Cortex of kidney (tissue), 1 donor: ENCODE results near the gene DHDH.
"Not testable (repeated sequence)": the region's sequence is repeated elsewhere in the genome, so short reads cannot be mapped to it uniquely, and the experiment has no call there.

ENCODE experiments used
- DNase-seq: peaks from one replicate; lab custom pipeline; 2025; lab: John Stamatoyannopoulos, UW

DHDH gene

GRCh38 chr19:48918071-48918470 is 15.4 kb upstream of the DHDH start:
- DNase-seq = no peak

- DNase-seq = no peak
These were observed 14.7 kb upstream of the DHDH start for GRCh38 chr19:48918801-48919247.

- DNase-seq = not testable (repeated sequence)
These were observed 14.2 kb upstream of the DHDH start for GRCh38 chr19:48919271-48919670.

GRCh38 chr19:48920949-48921348 is 12.6 kb upstream of the DHDH start:
- DNase-seq = no peak

- no peak for DNase-seq
These were observed 11.6 kb upstream of the DHDH start for GRCh38 chr19:48921721-48922500.

GRCh38 chr19:48922548-48923490 is 10.7 kb upstream of the DHDH start:
- DNase-seq = no peak

- DNase-seq = no peak
These were observed 8.2 kb upstream of the DHDH start for GRCh38 chr19:48925240-48925843.

- not testable (repeated sequence) for DNase-seq
These were observed 7.6 kb upstream of the DHDH start for GRCh38 chr19:48925890-48926289.

GRCh38 chr19:48926909-48927308 is 6.6 kb upstream of the DHDH start:
- no peak for DNase-seq

GRCh38 chr19:48927692-48928091 is 5.8 kb upstream of the DHDH start:
- not testable (repeated sequence) for DNase-seq

GRCh38 chr19:48928164-48929025 is 5.1 kb upstream of the DHDH start:
- DNase-seq = no peak

GRCh38 chr19:48934837-48935236 is 1.3 kb downstream of the DHDH start:
- no peak for DNase-seq

GRCh38 chr19:48935864-48936263 is 2.4 kb downstream of the DHDH start:
- no peak for DNase-seq

GRCh38 chr19:48938256-48938655 is 4.8 kb downstream of the DHDH start:
- DNase-seq = no peak

- DNase-seq = no peak
These were observed 7.4 kb downstream of the DHDH start for GRCh38 chr19:48940902-48941301.

- DNase-seq = no peak
These were observed 9.6 kb downstream of the DHDH start for GRCh38 chr19:48943081-48943480.

GRCh38 chr19:48945415-48945814 is 11.9 kb downstream of the DHDH start:
- DNase-seq = no peak

- DNase-seq = no peak
These were observed 12.3 kb downstream of the DHDH start for GRCh38 chr19:48945817-48946216.

- no peak for DNase-seq
These were observed 13.2 kb downstream of the DHDH start for GRCh38 chr19:48946463-48947257.

- no peak for DNase-seq
These were observed 13.7 kb downstream of the DHDH start for GRCh38 chr19:48947258-48947542.

GRCh38 chr19:48950159-48950558 is 16.7 kb downstream of the DHDH start:
- DNase-seq = no peak
